Measurements from ENCODE around the gene OSTF1.

DNA sequence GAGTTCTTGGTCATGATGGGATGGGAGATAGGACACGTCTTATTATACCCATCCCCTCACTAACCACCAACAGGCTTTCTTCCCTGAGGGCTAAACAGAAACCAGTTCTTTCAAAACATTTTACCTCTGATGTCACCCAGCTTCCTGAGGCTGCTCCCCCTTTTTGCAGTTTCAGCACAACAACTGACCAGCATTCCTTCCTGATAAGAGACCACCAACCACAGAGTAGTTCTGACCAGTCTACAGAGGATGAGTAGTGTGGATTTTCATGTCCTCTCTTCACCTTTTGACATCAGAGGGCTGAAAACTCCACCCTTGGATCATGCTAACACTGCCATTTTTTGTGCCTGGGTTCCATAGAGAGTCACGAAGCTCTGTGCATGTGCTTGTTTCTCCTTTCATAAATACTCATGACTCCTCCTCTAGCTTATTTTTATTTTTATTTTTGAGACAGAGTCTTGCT is 82.6 kb downstream of the OSTF1 start:
- TF ChIP-seq, protein P1, sequence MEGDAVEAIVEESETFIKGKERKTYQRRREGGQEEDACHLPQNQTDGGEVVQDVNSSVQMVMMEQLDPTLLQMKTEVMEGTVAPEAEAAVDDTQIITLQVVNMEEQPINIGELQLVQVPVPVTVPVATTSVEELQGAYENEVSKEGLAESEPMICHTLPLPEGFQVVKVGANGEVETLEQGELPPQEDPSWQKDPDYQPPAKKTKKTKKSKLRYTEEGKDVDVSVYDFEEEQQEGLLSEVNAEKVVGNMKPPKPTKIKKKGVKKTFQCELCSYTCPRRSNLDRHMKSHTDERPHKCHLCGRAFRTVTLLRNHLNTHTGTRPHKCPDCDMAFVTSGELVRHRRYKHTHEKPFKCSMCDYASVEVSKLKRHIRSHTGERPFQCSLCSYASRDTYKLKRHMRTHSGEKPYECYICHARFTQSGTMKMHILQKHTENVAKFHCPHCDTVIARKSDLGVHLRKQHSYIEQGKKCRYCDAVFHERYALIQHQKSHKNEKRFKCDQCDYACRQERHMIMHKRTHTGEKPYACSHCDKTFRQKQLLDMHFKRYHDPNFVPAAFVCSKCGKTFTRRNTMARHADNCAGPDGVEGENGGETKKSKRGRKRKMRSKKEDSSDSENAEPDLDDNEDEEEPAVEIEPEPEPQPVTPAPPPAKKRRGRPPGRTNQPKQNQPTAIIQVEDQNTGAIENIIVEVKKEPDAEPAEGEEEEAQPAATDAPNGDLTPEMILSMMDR (IDR thresholded peaks at IDR 0.05; ENCODE audit: poor library complexity, severe bottlenecking): no peak
- TF ChIP-seq EP300 (conservative IDR thresholded peaks at IDR 0.05; ENCODE audit: poor library complexity, severe bottlenecking) (no peak), MXI1 (conservative IDR thresholded peaks at IDR 0.05; ENCODE audit: poor library complexity, severe bottlenecking) (no peak), EZH2 (IDR thresholded peaks at IDR 0.05; ENCODE audit: borderline replicate concordance, insufficient read depth, low read length, poor library complexity, severe bottlenecking) (no peak), TAF1 (IDR thresholded peaks at IDR 0.05; ENCODE audit: low read depth) (no peak)
